ES-I3 (cell line): ENCODE data around the gene MAP2K5.

Source experiments
- H3K36me3 ChIP-seq: 2 replicates; pipeline ENCODE4 v1.6.1; 2013; ENCODE audit warnings: mild to moderate bottlenecking, low read length, control low read depth, moderate library complexity; ENCODE audit not compliant: insufficient read depth
- H3K4me1 ChIP-seq: 2 replicates; pipeline ENCODE4 v1.6.1; 2013; ENCODE audit warnings: mild to moderate bottlenecking, control low read depth, low read length; ENCODE audit not compliant: insufficient read depth
- H3K9ac ChIP-seq: 2 replicates; pipeline ENCODE4 v1.6.1; 2013; ENCODE audit warnings: low read depth, mild to moderate bottlenecking, low read length, moderate library complexity
- H3K9me3 ChIP-seq: 2 replicates; pipeline ENCODE4 v1.6.1; 2013; ENCODE audit warnings: mild to moderate bottlenecking, low read length, moderate library complexity; ENCODE audit not compliant: control insufficient read depth, insufficient read depth

The MAP2K5 gene

DNA sequence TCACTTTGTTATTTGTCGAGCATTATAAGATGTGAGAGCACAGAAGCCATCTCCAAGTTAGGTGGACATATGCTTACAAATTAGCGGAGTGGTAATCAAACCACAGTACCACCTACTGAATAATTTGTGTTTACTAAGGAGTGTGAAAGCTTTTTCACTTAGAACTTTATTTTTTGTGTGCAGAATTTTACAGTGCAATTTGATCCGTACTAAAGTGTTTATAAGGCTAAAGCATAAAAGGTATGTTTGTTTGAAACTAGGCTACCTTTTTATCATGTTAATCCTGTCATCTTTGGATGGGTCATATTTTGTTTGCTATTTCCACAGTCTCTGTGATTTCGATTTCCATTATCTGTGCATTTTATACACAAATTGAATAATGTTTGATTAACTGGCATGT is 37.5 kb downstream of the MAP2K5 start:
- Histone ChIP-seq H3K9ac (no peak overlapping the region), H3K36me3 (no peaks in the 10 kb centered on the region), H3K9me3 (no peaks in the 10 kb centered on the region), H3K4me1 (no peaks in the 10 kb centered on the region)

DNA sequence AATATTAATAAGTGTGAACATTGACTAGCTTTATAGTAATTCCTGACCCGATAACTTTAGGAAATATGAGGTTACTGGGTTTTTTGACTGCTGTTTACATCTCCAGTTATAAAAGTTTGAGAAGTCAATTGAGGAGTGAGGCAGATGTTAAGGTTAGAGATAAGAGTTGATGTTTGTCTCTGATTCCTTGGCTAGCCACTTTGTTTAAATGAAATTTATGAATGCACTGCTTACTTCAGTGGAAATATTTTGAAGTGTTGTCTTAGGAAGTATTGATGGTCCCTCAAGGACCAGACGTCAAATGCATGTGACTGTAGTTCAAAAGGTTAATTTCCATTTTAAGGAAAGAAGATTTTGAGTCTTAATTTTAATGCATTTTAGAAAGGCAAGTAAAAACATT is 41.7 kb downstream of the MAP2K5 start:
- no peaks in the 10 kb centered on the region for H3K36me3 ChIP-seq
- H3K4me1 ChIP-seq: no peaks in the 10 kb centered on the region
- no peaks in the 10 kb centered on the region for H3K9me3 ChIP-seq
- no peak overlapping the region for H3K9ac ChIP-seq

DNA sequence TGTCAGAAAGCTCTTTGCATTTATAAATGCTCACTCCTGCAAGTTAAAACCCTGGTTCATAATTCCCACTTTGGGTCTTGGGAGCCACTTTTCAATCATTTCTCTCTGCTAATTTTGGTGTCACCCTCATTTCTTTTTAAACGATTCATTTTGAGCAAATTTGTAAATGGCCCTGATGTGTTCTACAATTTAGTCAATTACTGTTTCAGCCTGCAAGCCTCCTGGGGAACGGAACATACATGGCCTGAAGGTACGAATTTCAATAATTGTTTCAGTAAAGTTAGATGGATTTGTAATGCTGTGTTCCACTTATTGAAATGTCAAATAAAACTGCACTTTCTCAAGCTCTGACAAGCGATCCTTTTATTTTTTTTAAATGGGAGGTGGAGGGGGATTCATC is 43.2 kb downstream of the MAP2K5 start:
- no peaks in the 10 kb centered on the region for H3K9me3 ChIP-seq
- H3K4me1 ChIP-seq: no peaks in the 10 kb centered on the region
- H3K9ac ChIP-seq: no peak overlapping the region
- no peaks in the 10 kb centered on the region for H3K36me3 ChIP-seq

DNA sequence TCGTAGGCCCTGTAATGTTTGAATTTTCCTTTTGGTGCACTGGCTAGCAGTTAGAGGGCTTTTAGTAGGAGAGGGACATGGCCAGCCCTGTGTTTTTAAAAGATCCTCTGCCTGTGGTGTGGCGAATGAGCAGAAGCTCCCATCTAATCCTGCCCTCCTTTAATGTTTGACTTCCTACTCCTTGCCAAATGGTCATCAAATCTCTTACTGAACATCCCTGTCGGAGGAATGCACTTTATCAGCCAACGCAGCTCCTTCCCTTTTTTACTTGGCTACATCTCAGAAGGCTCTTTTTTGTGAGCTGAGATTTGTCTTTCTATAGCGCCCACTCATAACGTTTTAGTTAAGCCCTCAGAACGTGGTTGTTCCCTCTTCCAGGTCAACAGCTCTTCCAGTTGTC is 44.8 kb downstream of the MAP2K5 start:
- H3K9ac ChIP-seq: no peak overlapping the region
- H3K4me1 ChIP-seq: no peaks in the 10 kb centered on the region
- H3K9me3 ChIP-seq: no peaks in the 10 kb centered on the region
- no peaks in the 10 kb centered on the region for H3K36me3 ChIP-seq

DNA sequence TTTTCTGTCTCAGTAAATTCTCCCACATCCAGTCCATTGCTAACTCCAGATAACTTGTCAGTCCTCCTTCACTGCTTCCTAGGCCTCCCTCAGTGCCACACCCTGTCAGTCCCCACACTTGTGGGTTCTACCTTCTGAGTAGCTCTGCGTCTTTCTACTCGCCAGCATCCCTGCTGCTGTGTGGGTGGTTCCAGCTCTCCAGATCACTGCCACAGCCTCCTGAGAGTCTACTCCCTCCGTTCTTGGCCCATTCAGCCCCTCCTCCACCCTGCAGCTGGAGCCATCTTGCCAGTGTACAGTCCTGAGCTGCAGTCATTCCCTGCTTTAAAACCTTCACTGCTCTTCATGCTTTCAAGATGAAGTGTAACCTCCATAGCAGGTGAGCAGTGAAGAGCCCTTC is 45.3 kb downstream of the MAP2K5 start:
- Histone ChIP-seq H3K9ac (no peak overlapping the region), H3K4me1 (no peaks in the 10 kb centered on the region), H3K9me3 (no peaks in the 10 kb centered on the region), H3K36me3 (no peaks in the 10 kb centered on the region)

DNA sequence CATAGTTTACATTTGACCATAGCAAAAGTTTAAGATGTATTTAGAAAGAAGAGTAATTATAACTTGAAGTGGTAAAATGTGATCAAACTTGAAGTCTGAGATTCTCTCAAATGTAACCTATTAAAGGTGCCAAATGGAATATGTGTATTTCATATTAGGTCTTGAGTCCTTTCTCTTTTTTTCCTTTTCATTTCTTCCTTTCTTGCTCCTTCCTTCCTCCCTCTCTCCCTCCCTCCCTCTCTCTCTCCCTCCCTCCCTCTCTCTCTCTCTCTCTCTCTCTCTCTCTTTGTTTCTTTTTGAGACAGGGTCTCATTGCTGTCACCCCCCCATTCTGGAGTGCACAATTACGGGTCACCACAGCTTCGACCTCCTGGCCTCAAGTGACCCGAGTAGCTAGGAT is 47.7 kb downstream of the MAP2K5 start:
- H3K9me3 ChIP-seq: no peaks in the 10 kb centered on the region
- H3K36me3 ChIP-seq: no peaks in the 10 kb centered on the region
- no peaks in the 10 kb centered on the region for H3K4me1 ChIP-seq
- H3K9ac ChIP-seq: no peak overlapping the region

DNA sequence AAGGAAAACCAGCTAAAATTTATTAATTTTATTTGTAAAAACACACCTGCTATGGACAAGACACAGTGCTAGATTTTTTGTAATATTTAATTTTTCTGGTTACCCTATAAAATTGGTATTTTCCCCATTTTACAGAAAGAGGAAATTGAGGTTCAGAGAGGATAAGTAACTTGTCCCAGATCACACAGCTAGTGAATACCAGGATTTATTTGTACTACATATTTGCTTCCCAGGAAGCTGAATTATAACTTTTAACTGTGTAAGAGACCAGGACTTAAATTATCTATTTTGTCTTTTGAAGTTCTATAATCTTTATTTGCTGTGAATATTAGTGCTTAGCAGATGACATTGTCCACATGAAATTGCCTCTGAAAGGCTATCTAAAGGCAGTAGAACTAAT is 49.7 kb downstream of the MAP2K5 start:
- Histone ChIP-seq H3K9ac (no peak overlapping the region), H3K4me1 (no peaks in the 10 kb centered on the region), H3K9me3 (no peaks in the 10 kb centered on the region), H3K36me3 (no peaks in the 10 kb centered on the region)

DNA sequence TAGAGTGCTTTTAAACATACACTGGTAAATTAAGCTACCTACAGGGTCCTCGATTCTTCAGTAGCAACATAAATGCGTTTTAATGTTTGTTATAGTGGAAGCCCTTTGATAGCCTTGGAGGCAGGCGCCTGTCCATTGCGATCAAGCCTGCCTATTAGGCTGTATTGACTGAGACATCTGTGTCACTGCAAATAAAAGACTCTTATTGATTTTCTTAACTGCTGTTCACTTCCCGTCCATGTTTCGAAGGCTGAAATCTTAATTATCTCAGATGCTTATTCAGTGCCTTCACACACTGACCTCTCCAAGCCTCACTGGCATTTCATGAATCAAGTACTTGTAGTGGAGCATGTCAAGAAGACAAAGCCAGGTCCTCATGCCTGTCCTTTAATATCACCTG is 51.1 kb downstream of the MAP2K5 start:
- no peaks in the 10 kb centered on the region for H3K4me1 ChIP-seq
- no peaks in the 10 kb centered on the region for H3K36me3 ChIP-seq
- no peak overlapping the region for H3K9ac ChIP-seq
- no peaks in the 10 kb centered on the region for H3K9me3 ChIP-seq

DNA sequence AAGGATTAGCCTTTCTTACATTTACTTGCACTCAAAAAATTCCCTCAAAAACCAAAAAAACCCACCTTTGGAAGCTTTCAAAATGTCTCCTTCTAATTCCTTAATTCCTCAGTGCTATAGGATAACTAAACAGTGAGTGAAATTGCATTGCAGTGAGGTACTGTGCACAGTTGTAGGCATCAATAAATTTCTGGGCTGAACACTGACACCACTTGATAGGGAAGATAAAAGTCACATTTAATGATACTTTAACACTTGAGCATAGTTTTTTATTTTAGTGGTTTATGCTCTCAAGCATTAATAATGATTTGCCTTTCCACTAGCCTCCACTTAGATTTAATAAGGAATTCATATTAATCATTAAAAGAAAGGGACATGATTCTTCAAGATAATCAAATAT is 52.3 kb downstream of the MAP2K5 start:
- no peaks in the 10 kb centered on the region for H3K9me3 ChIP-seq
- H3K4me1 ChIP-seq: no peaks in the 10 kb centered on the region
- no peaks in the 10 kb centered on the region for H3K36me3 ChIP-seq
- H3K9ac ChIP-seq: no peak overlapping the region

DNA sequence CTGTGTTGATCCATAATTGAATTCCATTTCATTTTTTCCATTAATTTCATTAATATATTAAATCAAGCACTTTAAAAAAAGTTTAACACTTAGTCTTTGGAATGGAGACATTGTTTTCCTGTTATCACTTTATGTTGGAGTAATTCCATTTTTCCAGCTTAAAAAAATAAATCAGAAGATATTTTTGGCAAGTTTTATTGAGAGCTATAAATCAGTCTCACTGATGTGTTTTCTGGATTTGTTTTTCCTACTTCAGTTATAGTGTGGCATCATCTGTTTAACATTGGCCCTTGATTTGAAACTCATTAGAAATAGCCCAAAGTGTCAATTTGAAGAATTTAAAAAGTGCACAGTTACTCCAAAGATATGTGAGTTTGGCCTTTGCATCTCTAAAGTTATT is 53.1 kb downstream of the MAP2K5 start:
- no peaks in the 10 kb centered on the region for H3K4me1 ChIP-seq
- H3K36me3 ChIP-seq: no peaks in the 10 kb centered on the region
- no peaks in the 10 kb centered on the region for H3K9me3 ChIP-seq
- H3K9ac ChIP-seq: no peak overlapping the region

DNA sequence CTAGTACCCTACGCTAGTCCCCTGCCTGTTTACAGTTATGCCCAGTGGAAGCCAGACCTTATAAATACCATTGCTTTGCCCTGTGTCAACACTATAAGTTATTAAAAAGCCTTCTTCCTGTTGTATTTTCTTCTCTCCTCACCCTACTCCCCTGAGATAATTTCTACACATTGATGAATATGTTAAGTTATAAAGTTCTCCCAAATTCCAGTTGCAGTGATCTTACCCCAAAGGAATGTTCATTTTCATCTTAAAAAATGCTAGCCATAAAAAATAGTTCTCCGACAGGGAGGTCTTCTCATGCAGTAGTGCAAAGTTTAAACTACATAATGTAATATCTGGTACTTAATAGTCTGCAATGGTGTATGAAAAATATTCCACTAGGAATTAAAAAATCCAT is 58.6 kb downstream of the MAP2K5 start:
- Histone ChIP-seq H3K9me3 (no peaks in the 10 kb centered on the region), H3K36me3 (no peaks in the 10 kb centered on the region), H3K4me1 (no peaks in the 10 kb centered on the region), H3K9ac (no peak overlapping the region)

DNA sequence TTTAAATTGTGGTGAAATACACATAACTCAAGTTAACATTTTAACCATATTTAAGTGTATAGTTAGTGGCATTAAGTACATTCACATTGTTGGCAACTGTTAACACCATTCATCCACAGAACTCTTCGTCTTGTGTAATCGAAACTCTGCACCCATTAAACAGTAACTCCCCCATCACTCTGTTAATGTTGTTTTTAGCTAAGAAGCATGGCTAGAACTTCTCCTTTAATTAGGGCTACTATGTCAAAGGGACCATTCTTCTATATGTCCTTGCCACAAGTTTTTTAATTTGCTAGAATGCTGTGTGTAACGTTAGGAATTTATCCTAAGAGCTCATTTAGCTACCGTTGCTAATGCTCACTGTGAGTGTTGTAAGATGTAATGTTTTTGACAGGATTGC is 60.6 kb downstream of the MAP2K5 start:
- Histone ChIP-seq H3K9me3 (no peaks in the 10 kb centered on the region), H3K9ac (no peak overlapping the region), H3K36me3 (no peaks in the 10 kb centered on the region), H3K4me1 (no peaks in the 10 kb centered on the region)

DNA sequence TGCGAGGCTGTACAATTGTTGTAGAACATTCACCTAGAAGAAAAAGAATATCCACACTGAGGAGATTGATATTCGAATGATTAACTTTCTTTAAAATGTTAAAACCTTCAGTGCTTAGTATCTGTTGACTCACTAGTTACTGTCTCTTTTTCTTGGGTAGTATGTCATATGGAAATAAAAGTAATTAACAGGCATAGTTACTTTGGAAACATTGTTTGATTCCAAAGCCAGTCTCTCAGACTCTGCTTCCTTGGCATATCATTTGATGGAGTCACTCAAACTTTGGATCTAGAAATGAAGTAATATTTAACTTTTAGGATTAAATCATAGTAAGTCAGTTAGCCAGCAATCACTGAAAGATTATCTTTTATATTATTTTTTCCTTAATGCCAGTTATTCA is 63.4 kb downstream of the MAP2K5 start:
- Histone ChIP-seq H3K9me3 (no peaks in the 10 kb centered on the region), H3K4me1 (no peaks in the 10 kb centered on the region), H3K36me3 (no peaks in the 10 kb centered on the region), H3K9ac (no peak overlapping the region)

DNA sequence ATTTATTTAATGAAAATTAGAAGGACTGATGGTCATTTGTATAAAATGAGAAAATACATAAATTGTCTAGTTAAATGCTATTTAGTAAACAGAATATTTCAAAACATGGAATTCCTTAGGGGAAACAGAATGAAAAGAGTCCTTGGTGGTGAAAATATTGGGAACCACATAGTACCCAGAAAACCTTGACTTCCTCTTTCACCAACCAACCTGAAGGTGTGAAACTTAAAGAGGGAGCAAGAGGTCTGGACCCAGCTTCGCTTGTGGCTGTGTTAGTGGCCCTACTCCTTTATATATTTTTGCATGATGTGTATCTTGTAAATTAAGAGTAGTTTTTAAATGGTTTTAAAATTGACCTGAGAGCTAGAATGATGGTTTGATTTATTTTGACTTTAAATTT is 64.2 kb downstream of the MAP2K5 start:
- Histone ChIP-seq H3K9ac (no peak overlapping the region), H3K9me3 (no peaks in the 10 kb centered on the region), H3K4me1 (no peaks in the 10 kb centered on the region), H3K36me3 (no peaks in the 10 kb centered on the region)

DNA sequence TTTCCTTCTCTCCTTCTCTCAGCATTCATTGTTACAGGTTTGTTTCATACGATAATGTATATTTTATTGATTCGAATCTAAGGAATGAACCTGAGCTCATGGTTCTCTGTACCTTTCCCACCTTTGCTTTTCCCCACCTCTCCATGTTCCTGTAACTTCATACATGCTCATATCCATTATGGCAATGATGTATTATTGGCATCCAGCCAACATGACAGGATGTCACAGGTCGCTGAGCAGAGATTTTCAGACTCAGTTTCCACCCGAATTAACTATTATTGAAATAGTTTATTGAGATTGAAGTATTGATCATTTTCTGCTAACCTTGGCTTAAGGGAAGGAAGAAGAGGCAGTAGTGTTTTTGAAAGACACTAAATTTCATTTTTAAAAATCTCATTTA is 64.8 kb downstream of the MAP2K5 start:
- H3K4me1 ChIP-seq: no peaks in the 10 kb centered on the region

DNA sequence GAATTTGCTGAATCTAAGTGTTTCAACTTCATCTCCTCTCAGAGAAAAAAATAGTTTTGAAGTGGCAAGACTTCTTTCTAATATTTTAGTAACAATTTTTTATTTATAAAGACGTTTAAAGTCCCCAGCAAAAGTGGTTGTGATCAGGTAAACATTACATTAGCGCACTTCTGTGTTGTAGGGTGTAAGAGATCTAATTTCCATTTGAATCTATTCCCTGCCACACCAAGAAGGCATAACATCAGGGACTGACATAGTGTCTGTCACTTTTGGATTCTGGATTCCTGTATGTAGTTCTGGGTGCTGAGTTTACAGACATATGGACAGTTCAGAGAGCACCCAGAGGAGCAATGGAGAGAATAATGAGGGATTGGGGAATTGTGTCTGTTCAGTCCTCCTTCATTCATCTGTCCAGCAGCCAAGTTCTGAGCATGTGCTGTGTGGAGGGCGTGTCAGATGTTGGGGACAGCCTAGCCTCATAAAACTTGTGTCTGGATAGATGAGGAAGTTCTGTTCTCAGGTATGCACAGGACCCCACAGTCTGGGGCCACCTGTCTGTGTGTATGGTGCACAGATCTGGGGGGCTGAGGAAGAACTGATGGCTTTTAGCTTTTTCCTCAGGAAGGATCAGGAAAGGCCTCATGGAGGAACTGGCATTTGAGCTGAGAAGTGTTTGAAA is 65.6 kb downstream of the MAP2K5 start:
- H3K36me3 ChIP-seq: no peaks in the 10 kb centered on the region
- no peaks in the 10 kb centered on the region for H3K9me3 ChIP-seq
- no peak overlapping the region for H3K9ac ChIP-seq
- H3K4me1 ChIP-seq: no peaks in the 10 kb centered on the region

More for the DNA sequence above, 64.8 kb downstream of the MAP2K5 start:
- Histone ChIP-seq H3K9ac (no peak overlapping the region), H3K9me3 (no peaks in the 10 kb centered on the region), H3K36me3 (no peaks in the 10 kb centered on the region)
